ENCODE data around the gene NOL3. TPM values are rescaled to one million over a fixed set of nuclear protein-coding genes. Genes with fewer than 3 reads are reported as not detected.
A peak's percentile ranks its signal among the peaks of the same experiment; 100 is the strongest.

Gene NOL3
- polyA plus RNA-seq, 1 of the 3 experiments (the other 2 are of a cell fraction), result 34.1 TPM

DNA sequence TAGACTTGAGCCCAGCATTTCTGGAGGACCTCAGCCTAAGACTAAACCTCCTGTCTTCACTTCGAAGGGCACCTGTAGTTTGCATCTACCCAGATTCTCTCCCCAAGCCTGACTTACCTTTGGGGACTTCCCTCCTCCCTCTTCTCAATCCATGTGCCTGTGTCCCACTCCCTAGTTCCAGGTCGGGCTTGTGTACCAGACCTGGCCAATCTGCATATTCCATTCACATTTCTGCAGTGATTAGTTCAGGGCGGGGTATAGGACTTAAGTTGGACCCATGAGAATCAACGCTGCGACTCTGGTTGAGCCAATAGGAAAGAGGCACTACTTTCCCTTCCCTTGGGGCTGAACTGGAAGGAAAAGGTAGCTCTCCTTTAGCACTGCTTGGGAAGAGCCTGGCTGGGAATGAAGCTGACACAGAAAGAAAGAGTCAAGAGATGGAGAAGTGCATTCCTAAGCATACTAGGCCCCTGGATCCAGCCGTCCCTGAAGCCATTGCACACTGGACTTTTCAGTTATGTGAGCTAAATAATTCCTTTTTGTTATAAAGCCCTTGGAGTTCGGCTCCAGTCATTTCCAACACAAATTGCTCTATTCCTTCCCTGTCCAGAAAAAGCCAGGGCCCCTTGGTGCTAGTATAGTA, 13.1 kb upstream of the NOL3 start:
- peaks cover 4 to 17% of the 10 kb centered on the region in 2 experiments; a peak in 1 of 4 replicates for H3K4me1 ChIP-seq (ENCODE audit: control insufficient read depth in 1 of 2, insufficient read depth in 2 of 2, low read depth in 1 of 2, low read length in 1 of 2)
- no peak overlapping the region for H3K4me3 ChIP-seq (ENCODE audit: low read depth in 2 of 2, low read length in 1 of 2)
- ChIA-PET POLR2A (interaction anchor here (1.4 kb wide), 1 partner anchor 140 kb away, joined by 3 read pairs; no protein-coding TSS in a partner anchor), CTCF (interaction anchor here (1.0 to 14.2 kb wide), 8 partner anchors 12 to 262 kb away, joined by 3 to 470 read pairs (median 8); partner anchors contain the start of genes CBFB and NOL3)
- H3K27me3 ChIP-seq (ENCODE audit: insufficient read depth), result no peaks in the 10 kb centered on the region
- H4K20me1 ChIP-seq (ENCODE audit: insufficient read depth), result peaks cover 26% of the 10 kb centered on the region
- H2AFZ ChIP-seq (ENCODE audit: low read depth), result no peak overlapping the region
- WGBS (ENCODE audit: low lambda C conversion rate), result 87% methylated on average over 7 of the region's 7 CpGs
- no peak overlapping the region for H3K9ac ChIP-seq
- no peak for TF ChIP-seq RXRA (IDR thresholded peaks at IDR 0.05; ENCODE audit: borderline replicate concordance, low read depth)
- TF ChIP-seq TEAD4 (IDR thresholded peaks at IDR 0.05; ENCODE audit: borderline replicate concordance, insufficient read depth), result no peak
- TF ChIP-seq, protein P1, sequence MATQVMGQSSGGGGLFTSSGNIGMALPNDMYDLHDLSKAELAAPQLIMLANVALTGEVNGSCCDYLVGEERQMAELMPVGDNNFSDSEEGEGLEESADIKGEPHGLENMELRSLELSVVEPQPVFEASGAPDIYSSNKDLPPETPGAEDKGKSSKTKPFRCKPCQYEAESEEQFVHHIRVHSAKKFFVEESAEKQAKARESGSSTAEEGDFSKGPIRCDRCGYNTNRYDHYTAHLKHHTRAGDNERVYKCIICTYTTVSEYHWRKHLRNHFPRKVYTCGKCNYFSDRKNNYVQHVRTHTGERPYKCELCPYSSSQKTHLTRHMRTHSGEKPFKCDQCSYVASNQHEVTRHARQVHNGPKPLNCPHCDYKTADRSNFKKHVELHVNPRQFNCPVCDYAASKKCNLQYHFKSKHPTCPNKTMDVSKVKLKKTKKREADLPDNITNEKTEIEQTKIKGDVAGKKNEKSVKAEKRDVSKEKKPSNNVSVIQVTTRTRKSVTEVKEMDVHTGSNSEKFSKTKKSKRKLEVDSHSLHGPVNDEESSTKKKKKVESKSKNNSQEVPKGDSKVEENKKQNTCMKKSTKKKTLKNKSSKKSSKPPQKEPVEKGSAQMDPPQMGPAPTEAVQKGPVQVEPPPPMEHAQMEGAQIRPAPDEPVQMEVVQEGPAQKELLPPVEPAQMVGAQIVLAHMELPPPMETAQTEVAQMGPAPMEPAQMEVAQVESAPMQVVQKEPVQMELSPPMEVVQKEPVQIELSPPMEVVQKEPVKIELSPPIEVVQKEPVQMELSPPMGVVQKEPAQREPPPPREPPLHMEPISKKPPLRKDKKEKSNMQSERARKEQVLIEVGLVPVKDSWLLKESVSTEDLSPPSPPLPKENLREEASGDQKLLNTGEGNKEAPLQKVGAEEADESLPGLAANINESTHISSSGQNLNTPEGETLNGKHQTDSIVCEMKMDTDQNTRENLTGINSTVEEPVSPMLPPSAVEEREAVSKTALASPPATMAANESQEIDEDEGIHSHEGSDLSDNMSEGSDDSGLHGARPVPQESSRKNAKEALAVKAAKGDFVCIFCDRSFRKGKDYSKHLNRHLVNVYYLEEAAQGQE (IDR thresholded peaks at IDR 0.05; ENCODE audit: low read depth, low read length), result no peak
- no peak for TF ChIP-seq YY1 (IDR thresholded peaks at IDR 0.05; ENCODE audit: low read depth)
- TF ChIP-seq EZH2phosphoT487 (IDR thresholded peaks at IDR 0.05; ENCODE audit: borderline replicate concordance, low read depth), result no peak
- TF ChIP-seq, protein P2, sequence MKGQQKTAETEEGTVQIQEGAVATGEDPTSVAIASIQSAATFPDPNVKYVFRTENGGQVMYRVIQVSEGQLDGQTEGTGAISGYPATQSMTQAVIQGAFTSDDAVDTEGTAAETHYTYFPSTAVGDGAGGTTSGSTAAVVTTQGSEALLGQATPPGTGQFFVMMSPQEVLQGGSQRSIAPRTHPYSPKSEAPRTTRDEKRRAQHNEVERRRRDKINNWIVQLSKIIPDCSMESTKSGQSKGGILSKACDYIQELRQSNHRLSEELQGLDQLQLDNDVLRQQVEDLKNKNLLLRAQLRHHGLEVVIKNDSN (IDR thresholded peaks at IDR 0.05; ENCODE audit: borderline replicate concordance, low read depth), result no peak
- no peak for TF ChIP-seq RFX5 (IDR thresholded peaks at IDR 0.05; ENCODE audit: low read length)
- H3K36me3 ChIP-seq (replicated peaks in 1 of 2; ENCODE audit: control insufficient read depth in 1 of 2, insufficient read depth in 2 of 2, low read length in 1 of 2), result peaks cover 0 to 4% of the 10 kb centered on the region in 2 experiments
- H3K79me2 ChIP-seq (ENCODE audit: insufficient read depth), result no peaks in the 10 kb centered on the region
- H3K9me2 ChIP-seq, result no peaks in the 10 kb centered on the region
- peaks cover 10% of the 10 kb centered on the region for H3F3A ChIP-seq (replicated peaks; ENCODE audit: insufficient read depth)
- H3K27ac ChIP-seq (ENCODE audit: low read depth in 2 of 2, low read length in 1 of 2), result no peak overlapping the region
- H3K9me3 ChIP-seq, result no peaks in the 10 kb centered on the region
- no peak overlapping the region for H3K4me2 ChIP-seq
- no peak for DNase-seq

DNA sequence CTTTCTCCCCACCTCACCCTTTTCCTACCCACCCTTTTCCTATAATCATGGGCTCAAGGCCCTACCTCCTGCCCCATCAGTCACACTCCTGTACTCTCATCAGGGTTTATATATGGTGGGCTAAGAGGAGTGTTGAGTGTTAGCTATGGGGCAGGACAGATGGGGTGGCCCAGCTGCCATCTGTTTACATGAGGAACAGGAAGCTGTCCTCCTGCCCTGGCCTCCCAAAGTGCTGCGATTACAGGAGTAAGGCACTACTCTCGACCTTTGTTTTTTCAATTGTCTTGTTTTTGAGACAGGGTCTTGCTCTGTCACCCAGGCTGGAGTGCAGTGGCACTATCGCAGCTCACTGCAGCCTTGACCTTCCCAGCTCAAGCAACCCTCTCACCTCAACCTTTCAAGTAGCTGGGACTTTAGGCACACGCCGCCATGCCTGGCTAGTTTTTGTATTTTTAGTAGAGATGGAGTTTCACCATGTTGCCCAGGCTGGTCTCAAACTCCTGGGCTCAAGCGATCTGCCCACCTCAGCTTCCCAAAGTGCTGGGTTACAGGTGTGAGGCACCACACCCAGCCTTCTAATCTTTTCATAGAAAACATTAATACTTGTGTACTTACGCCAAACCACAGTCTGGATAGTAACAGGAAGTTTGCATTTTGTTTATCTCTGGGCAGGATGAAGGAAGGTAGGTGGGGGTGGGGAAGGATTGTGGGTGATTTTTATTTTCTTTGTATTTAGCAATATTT, 12.3 kb upstream of the NOL3 start:
- Histone ChIP-seq H4K20me1 (ENCODE audit: insufficient read depth) (peaks cover 26% of the 10 kb centered on the region), H3K27me3 (ENCODE audit: insufficient read depth) (no peaks in the 10 kb centered on the region), H3K4me2 (peak overlapping the region; percentile 88), H3K27ac (ENCODE audit: low read depth in 2 of 2, low read length in 1 of 2) (no peak overlapping the region), H3K79me2 (ENCODE audit: insufficient read depth) (no peaks in the 10 kb centered on the region), H3K4me1 (ENCODE audit: control insufficient read depth in 1 of 2, insufficient read depth in 2 of 2, low read depth in 1 of 2, low read length in 1 of 2) (peaks cover 4 to 24% of the 10 kb centered on the region in 2 experiments; a peak in 1 of 4 replicates), H3K4me3 (ENCODE audit: low read depth in 2 of 2, low read length in 1 of 2) (no peak overlapping the region), H3K9ac (no peak overlapping the region), H3K9me2 (no peaks in the 10 kb centered on the region), H2AFZ (ENCODE audit: low read depth) (no peak overlapping the region), H3K9me3 (no peaks in the 10 kb centered on the region), H3K36me3 (replicated peaks in 1 of 2; ENCODE audit: control insufficient read depth in 1 of 2, insufficient read depth in 2 of 2, low read length in 1 of 2) (peaks cover 0 to 4% of the 10 kb centered on the region in 2 experiments), H3F3A (replicated peaks; ENCODE audit: insufficient read depth) (peaks cover 14% of the 10 kb centered on the region)
- DNase-seq, result no peak
- 86% methylated on average over 7 of the region's 7 CpGs for whole genome bisulfite sequencing (ENCODE audit: low lambda C conversion rate)
- ChIA-PET CTCF (interaction anchor here (1.0 to 14.2 kb wide), 10 partner anchors 12 to 263 kb away, joined by 3 to 470 read pairs (median 6); partner anchors contain the start of genes CBFB and NOL3), POLR2A (no interaction called here)
- TF ChIP-seq, protein P3, sequence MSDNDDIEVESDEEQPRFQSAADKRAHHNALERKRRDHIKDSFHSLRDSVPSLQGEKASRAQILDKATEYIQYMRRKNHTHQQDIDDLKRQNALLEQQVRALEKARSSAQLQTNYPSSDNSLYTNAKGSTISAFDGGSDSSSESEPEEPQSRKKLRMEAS (IDR thresholded peaks at IDR 0.05; ENCODE audit: low read depth), result no peak
- TF ChIP-seq, protein P1 (IDR thresholded peaks at IDR 0.05; ENCODE audit: low read depth, low read length), result no peak
- TF ChIP-seq JUND (IDR thresholded peaks at IDR 0.05), result no peak
- TF ChIP-seq EZH2phosphoT487 (IDR thresholded peaks at IDR 0.05; ENCODE audit: borderline replicate concordance, low read depth), result no peak
- TF ChIP-seq RFX5 (IDR thresholded peaks at IDR 0.05; ENCODE audit: low read length), result no peak
- TF ChIP-seq FOXJ3 (CRISPR knock-in tag; IDR thresholded peaks at IDR 0.05), result no peak
- TF ChIP-seq YY1 (IDR thresholded peaks at IDR 0.05; ENCODE audit: low read depth), result no peak
- TF ChIP-seq MEF2A (IDR thresholded peaks at IDR 0.05; ENCODE audit: borderline replicate concordance, low read depth), result no peak
- TF ChIP-seq RCOR1 (IDR thresholded peaks at IDR 0.05; ENCODE audit: low read length), result no peak
- TF ChIP-seq GATA2 (CRISPR knock-in tag; IDR thresholded peaks at IDR 0.05), result no peak
- TF ChIP-seq TEAD4 (IDR thresholded peaks at IDR 0.05; ENCODE audit: borderline replicate concordance, insufficient read depth), result no peak
- no peak for TF ChIP-seq CHD2 (IDR thresholded peaks at IDR 0.05; ENCODE audit: low read length, partially characterized antibody)
